Fibroblast of peridontal ligament (primary cell): ENCODE data around the gene P4HA2.
A peak's percentile ranks its signal among the peaks of the same experiment; 100 is the strongest.

Source experiments
- DNase-seq: peaks from one replicate; pipeline ENCODE4 v3.0.0-alpha.2; 2010; ENCODE audit errors: extremely low read depth

The P4HA2 gene

GRCh38 chr5:132250547-132250946 lies 22.9 kb upstream of the P4HA2 start:
- no peak for DNase-seq

GRCh38 chr5:132246806-132247205 lies 19.2 kb upstream of the P4HA2 start:
- DNase-seq = no peak

- no peak for DNase-seq
Measured at GRCh38 chr5:132245593-132245992, 17.9 kb upstream of the P4HA2 start.

- no peak for DNase-seq
Measured at GRCh38 chr5:132243366-132243977, 15.8 kb upstream of the P4HA2 start.

GRCh38 chr5:132239776-132240175 lies 12.1 kb upstream of the P4HA2 start:
- no peak for DNase-seq

GRCh38 chr5:132238901-132239500 lies 11.3 kb upstream of the P4HA2 start:
- no peak for DNase-seq

GRCh38 chr5:132238169-132238744 lies 10.6 kb upstream of the P4HA2 start:
- peak; percentile 73 for DNase-seq

GRCh38 chr5:132237670-132238069 lies 10.0 kb upstream of the P4HA2 start:
- no peak for DNase-seq

- no peak for DNase-seq
Measured at GRCh38 chr5:132237141-132237540, 9.5 kb upstream of the P4HA2 start.

- no peak for DNase-seq
Measured at GRCh38 chr5:132235340-132235739, 7.7 kb upstream of the P4HA2 start.

- no peak for DNase-seq
Measured at GRCh38 chr5:132234684-132235062, 7.0 kb upstream of the P4HA2 start.

- DNase-seq = no peak
Measured at GRCh38 chr5:132233811-132234683, 6.4 kb upstream of the P4HA2 start.

GRCh38 chr5:132233081-132233480 lies 5.4 kb upstream of the P4HA2 start:
- no peak for DNase-seq

GRCh38 chr5:132232465-132232864 lies 4.8 kb upstream of the P4HA2 start:
- no peak for DNase-seq

GRCh38 chr5:132230871-132231270 lies 3.2 kb upstream of the P4HA2 start:
- no peak for DNase-seq

- DNase-seq = no peak
Measured at GRCh38 chr5:132229236-132229635, 1.6 kb upstream of the P4HA2 start.

- no peak for DNase-seq
Measured at GRCh38 chr5:132228241-132229035, 785 bp upstream of the P4HA2 start.

- DNase-seq = no peak
Measured at GRCh38 chr5:132227235-132227484, 493 bp downstream of the P4HA2 start.

- peak; percentile 59 for DNase-seq
Measured at GRCh38 chr5:132226516-132227234, 978 bp downstream of the P4HA2 start.

GRCh38 chr5:132225165-132226032 lies 2.3 kb downstream of the P4HA2 start:
- DNase-seq = peak; percentile 91
